Lower lobe of right lung (tissue), 2 donors: ENCODE measurements around the gene HDX. TPM values are rescaled to one million over a fixed set of nuclear protein-coding genes. Genes with fewer than 3 reads are reported as not detected.

Experiments
- ATAC-seq, 2 donors: fragments of 200-7000 bp; cut with Tn5 transposase; one replicate each; pipeline ENCODE4 v1.9.1; 2020 to 2022; ENCODE audit warnings: mild to moderate bottlenecking in 2 of 2, moderate library complexity in 2 of 2
- DNase-seq: peaks from one replicate; pipeline ENCODE4 v3.0.0-alpha.2; 2020
- H3K27ac ChIP-seq: fragments of 200-600 bp; one replicate; pipeline ENCODE4 v1.8.0; 2022
- H3K27me3 ChIP-seq: fragments of 200-600 bp; one replicate; pipeline ENCODE4 v1.8.0; 2022; ENCODE audit warnings: low read depth
- H3K36me3 ChIP-seq: fragments of 200-600 bp; one replicate; pipeline ENCODE4 v1.8.0; 2022; ENCODE audit warnings: mild to moderate bottlenecking
- H3K4me1 ChIP-seq: fragments of 200-600 bp; one replicate; pipeline ENCODE4 v1.8.0; 2022
- H3K4me3 ChIP-seq: fragments of 200-600 bp; one replicate; pipeline ENCODE4 v1.8.0; 2022; ENCODE audit warnings: mild to moderate bottlenecking
- H3K9me3 ChIP-seq: fragments of 200-600 bp; one replicate; pipeline ENCODE4 v1.8.0; 2022
- intact Hi-C: fragments of 100-400 bp; cut with DNase I; formaldehyde crosslinking; loops from one replicate; pipeline ENCODE4 v1.11.0; 2022
- total RNA-seq: library from RNA; stranded (reverse); fragmentation: NEBNext Ultra II Directional; extraction: Animal tissue kit (Norgen Biotek cat#: 25700); gene quantifications from one replicate; pipeline ENCODE4 v1.2.1, GENCODE V29; 2021
- TF ChIP-seq, protein P1 (sequence below): fragments of 200-600 bp; IDR thresholded peaks from one replicate; pipeline ENCODE4 v1.8.0; 2022; ENCODE audit warnings: antibody characterized with exemption, mild to moderate bottlenecking
- donor health status: DM: no; HTN: yes; CAD: no; lungs with severe emphysema.

Gene HDX
- total RNA-seq, 1 donor from 2014 or later, result 3.2 TPM

DNA sequence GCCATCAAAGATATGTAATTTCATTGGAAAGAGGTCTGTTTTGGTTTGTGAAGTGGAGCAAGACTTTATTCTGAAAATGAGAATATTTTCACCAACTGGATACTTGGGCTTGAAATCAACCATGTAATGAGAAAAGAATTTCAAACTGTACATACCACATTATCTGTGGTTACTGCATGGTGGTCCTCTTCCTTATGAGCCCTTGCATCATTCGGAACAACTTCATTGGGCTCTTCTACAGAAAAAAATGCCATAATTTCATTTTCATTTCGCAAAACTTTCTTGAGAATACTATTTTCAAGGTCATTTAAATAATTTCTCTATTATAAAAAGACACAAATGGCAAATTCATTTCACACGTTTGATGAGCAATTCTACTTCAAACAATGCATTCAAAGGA, 165.6 kb downstream of the HDX start:
- no peaks in the 10 kb centered on the region for H3K36me3 ChIP-seq
- H3K9me3 ChIP-seq, result no peaks in the 10 kb centered on the region
- TF ChIP-seq, protein P1, sequence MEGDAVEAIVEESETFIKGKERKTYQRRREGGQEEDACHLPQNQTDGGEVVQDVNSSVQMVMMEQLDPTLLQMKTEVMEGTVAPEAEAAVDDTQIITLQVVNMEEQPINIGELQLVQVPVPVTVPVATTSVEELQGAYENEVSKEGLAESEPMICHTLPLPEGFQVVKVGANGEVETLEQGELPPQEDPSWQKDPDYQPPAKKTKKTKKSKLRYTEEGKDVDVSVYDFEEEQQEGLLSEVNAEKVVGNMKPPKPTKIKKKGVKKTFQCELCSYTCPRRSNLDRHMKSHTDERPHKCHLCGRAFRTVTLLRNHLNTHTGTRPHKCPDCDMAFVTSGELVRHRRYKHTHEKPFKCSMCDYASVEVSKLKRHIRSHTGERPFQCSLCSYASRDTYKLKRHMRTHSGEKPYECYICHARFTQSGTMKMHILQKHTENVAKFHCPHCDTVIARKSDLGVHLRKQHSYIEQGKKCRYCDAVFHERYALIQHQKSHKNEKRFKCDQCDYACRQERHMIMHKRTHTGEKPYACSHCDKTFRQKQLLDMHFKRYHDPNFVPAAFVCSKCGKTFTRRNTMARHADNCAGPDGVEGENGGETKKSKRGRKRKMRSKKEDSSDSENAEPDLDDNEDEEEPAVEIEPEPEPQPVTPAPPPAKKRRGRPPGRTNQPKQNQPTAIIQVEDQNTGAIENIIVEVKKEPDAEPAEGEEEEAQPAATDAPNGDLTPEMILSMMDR, result no peak
- intact Hi-C loops, result no loop called here
- H3K27me3 ChIP-seq, result no peaks in the 10 kb centered on the region
- H3K27ac ChIP-seq, result no peak overlapping the region
- DNase-seq (no peak), ATAC-seq (no peak)
- no peaks in the 10 kb centered on the region for H3K4me1 ChIP-seq
- no peak overlapping the region for H3K4me3 ChIP-seq

DNA sequence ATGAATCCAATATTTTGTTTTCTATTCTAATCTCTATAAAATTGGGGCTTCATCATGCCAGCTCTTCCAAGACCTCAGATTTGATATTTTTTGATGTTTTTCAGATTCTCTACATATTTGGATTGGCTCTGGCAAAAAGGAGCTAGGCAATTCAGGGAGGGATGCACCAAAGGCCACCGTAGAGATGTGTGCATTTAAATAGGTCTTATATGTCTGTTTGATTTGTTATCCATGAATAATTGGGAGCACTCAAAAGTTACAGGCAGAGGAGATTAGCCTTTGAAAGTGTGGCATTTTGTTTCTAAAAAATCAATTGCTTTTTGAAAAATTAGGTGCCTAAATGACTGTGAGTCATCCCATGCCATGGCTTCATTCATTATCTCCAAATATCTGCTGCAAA, 167.1 kb downstream of the HDX start:
- Histone ChIP-seq H3K36me3 (no peaks in the 10 kb centered on the region), H3K27ac (no peak overlapping the region), H3K4me1 (no peaks in the 10 kb centered on the region), H3K9me3 (no peaks in the 10 kb centered on the region), H3K27me3 (no peaks in the 10 kb centered on the region), H3K4me3 (no peak overlapping the region)
- intact Hi-C loops, result no loop called here
- TF ChIP-seq, protein P1, result no peak
- DNase-seq, result no peak
- ATAC-seq, result no peak

DNA sequence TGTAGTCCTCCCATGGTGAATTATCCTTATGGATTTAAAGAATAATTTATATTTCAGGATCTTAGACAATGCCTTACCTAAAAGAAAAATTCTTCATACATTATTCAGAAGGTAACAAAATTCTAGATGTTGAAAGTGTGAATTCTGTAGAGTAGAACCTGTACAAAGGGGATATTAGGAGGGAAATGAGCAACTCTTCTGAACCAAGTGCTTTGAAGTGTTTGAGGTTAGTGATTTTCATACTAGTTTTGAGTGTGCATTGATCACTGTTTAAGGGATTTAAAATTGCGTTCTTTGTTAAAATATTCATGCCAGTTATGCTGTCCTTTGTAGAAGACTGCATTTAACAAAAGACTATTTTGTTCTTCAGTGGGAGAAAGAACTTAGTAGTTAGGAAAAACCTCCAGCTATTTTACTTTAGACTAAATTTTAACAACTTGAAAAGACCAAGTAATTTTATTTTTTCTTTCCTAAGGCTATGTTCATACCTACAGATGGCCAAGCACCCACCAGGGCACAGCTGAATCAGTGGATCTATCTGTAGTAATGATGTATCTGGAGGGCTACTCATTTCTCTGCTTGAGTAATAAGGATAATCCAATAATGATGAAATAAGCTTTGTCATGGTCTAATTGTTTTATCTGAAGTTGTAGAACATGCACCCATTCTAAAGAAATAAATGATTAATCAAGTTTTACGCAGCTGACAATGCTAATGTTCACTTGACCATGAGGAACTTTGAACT, 180.0 kb downstream of the HDX start:
- DNase-seq (no peak), ATAC-seq (no peak)
- H3K4me3 ChIP-seq, result no peak overlapping the region
- H3K36me3 ChIP-seq, result no peaks in the 10 kb centered on the region
- intact Hi-C loops, result no loop called here
- no peak overlapping the region for H3K27ac ChIP-seq
- TF ChIP-seq, protein P1, result no peak
- H3K9me3 ChIP-seq, result no peaks in the 10 kb centered on the region
- H3K4me1 ChIP-seq, result no peaks in the 10 kb centered on the region
- H3K27me3 ChIP-seq, result no peaks in the 10 kb centered on the region

DNA sequence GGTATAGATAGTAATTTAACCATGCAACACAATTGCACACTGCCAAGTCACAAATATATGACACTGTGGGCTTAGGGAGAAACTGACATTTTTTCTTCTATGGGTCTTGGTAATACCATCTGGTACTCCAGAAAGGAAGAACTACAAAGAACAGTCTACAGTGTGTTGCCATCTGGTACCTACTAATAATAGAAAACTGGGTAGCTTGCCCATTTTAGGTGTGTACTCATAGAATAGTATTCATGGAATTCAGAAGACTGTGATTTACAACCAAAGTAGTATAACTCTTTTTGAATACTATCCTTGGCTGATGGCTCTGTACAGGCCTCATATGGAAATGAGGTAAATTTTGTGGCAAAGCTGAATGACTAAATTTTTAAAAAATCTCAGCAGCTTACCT, 181.6 kb downstream of the HDX start:
- TF ChIP-seq, protein P1, result no peak
- intact Hi-C loops, result no loop called here
- no peaks in the 10 kb centered on the region for H3K36me3 ChIP-seq
- no peak overlapping the region for H3K4me3 ChIP-seq
- no peaks in the 10 kb centered on the region for H3K9me3 ChIP-seq
- no peak for ATAC-seq
- H3K27ac ChIP-seq, result no peak overlapping the region
- DNase-seq, result no peak
- no peaks in the 10 kb centered on the region for H3K4me1 ChIP-seq
- H3K27me3 ChIP-seq, result no peaks in the 10 kb centered on the region

DNA sequence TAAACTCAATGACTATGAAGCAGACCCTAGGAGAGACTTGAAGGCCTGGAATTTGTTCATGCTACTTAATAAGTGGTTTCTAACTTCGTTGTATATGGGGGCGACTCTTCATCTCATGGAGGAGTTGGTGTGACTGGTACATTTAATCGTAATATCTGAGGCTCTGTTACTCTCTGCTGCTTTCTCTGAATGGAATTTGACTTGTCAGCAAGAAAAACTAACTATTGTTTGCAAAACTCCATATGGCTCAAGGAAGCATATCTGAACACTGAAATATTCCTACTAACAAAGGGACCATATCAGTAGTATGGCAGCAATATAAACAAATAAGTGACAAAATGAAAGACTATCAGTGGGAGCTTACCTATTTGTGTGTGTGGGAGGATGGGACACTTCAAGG, 182.2 kb downstream of the HDX start:
- TF ChIP-seq, protein P1, result no peak
- no peaks in the 10 kb centered on the region for H3K4me1 ChIP-seq
- H3K36me3 ChIP-seq, result no peaks in the 10 kb centered on the region
- DNase-seq (no peak), ATAC-seq (no peak)
- no peak overlapping the region for H3K27ac ChIP-seq
- H3K9me3 ChIP-seq, result no peaks in the 10 kb centered on the region
- intact Hi-C loops, result no loop called here
- no peaks in the 10 kb centered on the region for H3K27me3 ChIP-seq
- H3K4me3 ChIP-seq, result no peak overlapping the region
